Body of pancreas (tissue), 4 donors: ENCODE results near the gene TMEM270. TPM values are rescaled to one million over a fixed set of nuclear protein-coding genes. Genes with fewer than 3 reads are reported as not detected.

ENCODE experiments used
- ATAC-seq: fragments of 150-250 bp; one replicate; pipeline ENCODE4 v1.9.1; 2016
- DNase-seq, 4 donors: peaks; one replicate each; pipeline ENCODE4 v3.0.0-alpha.2; 2019
- H3K27ac ChIP-seq, 4 donors: fragments of 200-600 bp; sonication (generic); 1 replicate in 3 of 4; 2 replicates in 1 of 4; pipeline versions ENCODE4 v1.5.1 to v1.6.1; 2016 to 2019; ENCODE audit warnings: mild to moderate bottlenecking in 1 of 4, mixed read lengths in 1 of 4, moderate library complexity in 1 of 4
- H3K27me3 ChIP-seq, 2 donors: fragments of 200-600 bp; sonication (generic); one replicate each; pipeline ENCODE4 v1.6.0; 2016; ENCODE audit warnings: mild to moderate bottlenecking in 1 of 2
- H3K36me3 ChIP-seq, 2 donors: fragments of 200-600 bp; sonication (generic); replicated peaks in 1 of 2; 2 replicates each; pipeline ENCODE4 v1.5.1; 2016; ENCODE audit warnings: low read depth in 2 of 2; ENCODE audit not compliant: insufficient read depth in 1 of 2
- H3K4me1 ChIP-seq: fragments of 200-600 bp; sonication (generic); one replicate; pipeline ENCODE4 v1.6.0; 2016
- H3K4me3 ChIP-seq, 2 donors: fragments of 200-600 bp; sonication (generic); 1 replicate in 1 of 2; 2 replicates in 1 of 2; pipeline ENCODE4 v1.5.1; 2016 to 2019
- H3K9me3 ChIP-seq, 3 donors: fragments of 200-600 bp; sonication (generic); 1 replicate in 2 of 3; 2 replicates in 1 of 3; pipeline ENCODE4 v1.5.1; 2016
- CTCF ChIP-seq, 7 experiments: fragments of 450-650 bp in 4 of 7; fragments of 200-600 bp in 3 of 7; sonication (generic) in 3 of 7; IDR thresholded peaks; one replicate each; pipeline ENCODE4 v1.5.1; 2016 to 2019; ENCODE audit warnings: antibody characterized with exemption in 7 of 7
- POLR2A ChIP-seq, 3 donors: fragments of 450-650 bp; IDR thresholded peaks; one replicate each; pipeline ENCODE4 v1.6.1; 2016; ENCODE audit warnings: antibody characterized with exemption in 3 of 3, mild to moderate bottlenecking in 2 of 3
- WGBS, 2 donors: methylation state at CpG; one replicate each; pipeline ENCODE4 v1.1.5; 2017; 5-methylcytosine and 5-hydroxymethylcytosine counted together
- intact Hi-C: fragments of 100-400 bp; cut with DNase I; formaldehyde crosslinking; loops from one replicate; pipeline ENCODE4 v1.15.1; 2023
- total RNA-seq, 2 donors: library from RNA; depleted of rRNA; stranded (reverse); fragments of >200 nt; gene quantifications; one replicate each; pipeline ENCODE4 v1.1.0, GENCODE V29; 2016

Gene TMEM270
- total RNA-seq, 2 donors from 2014 or later, result not detected

DNA sequence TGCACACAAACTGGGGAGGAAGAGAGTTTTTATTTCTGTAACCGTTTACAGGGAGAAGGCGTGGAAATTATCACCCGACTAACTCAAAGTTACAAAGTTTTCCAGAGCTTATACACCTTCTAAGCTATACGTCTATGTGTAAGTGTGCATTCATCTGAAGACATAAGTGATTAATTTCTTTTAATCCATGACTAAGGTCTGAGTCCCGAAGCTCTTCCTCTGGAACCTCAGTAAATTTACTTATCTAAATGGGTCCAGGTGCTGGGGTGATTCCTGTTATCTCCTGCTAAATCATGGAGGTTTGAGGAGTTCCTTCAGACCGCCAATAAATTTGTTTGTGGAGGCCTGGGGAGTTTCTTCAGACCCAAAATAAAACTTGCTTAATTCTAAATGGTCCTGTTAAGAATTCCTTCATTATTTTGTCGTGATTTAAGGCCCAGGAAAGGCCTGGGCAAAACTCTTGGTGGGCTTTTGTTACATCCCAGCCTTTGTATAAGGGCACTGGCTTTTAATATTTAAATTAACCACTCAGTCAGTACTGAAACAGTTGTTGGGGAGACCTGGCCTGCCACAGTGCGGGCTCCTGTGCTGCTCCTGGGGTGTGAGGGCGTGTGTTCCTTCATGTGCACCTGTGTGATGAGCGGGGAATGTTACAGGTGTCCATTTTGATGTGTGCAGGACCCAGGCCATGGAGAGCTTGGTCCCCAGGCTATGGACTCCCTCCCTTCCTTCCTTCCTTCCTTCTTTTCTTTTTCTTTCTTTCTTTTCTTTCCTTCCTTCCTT is 12.8 kb upstream of the TMEM270 start:
- no peak for TF ChIP-seq POLR2A (IDR thresholded peaks at IDR 0.05)
- no peak for TF ChIP-seq CTCF (IDR thresholded peaks at IDR 0.05)
- no peak overlapping the region for H3K27ac ChIP-seq
- H3K4me1 ChIP-seq, result peaks cover 9% of the 10 kb centered on the region
- ATAC-seq (no peak), DNase-seq (no peak)
- H3K9me3 ChIP-seq, result no peaks in the 10 kb centered on the region
- H3K4me3 ChIP-seq, result no peak overlapping the region
- intact Hi-C loops, result no loop called here
- 82 to 89% methylated on average over 10 of the region's 10 CpGs for WGBS, 2 donors
- H3K36me3 ChIP-seq, result no peaks in the 10 kb centered on the region
- H3K27me3 ChIP-seq, result no peaks in the 10 kb centered on the region

- no peak for TF ChIP-seq CTCF (IDR thresholded peaks at IDR 0.05)
- no peak for TF ChIP-seq POLR2A (IDR thresholded peaks at IDR 0.05)
- ATAC-seq (no peak), DNase-seq (no peak)
- no peak overlapping the region for H3K4me3 ChIP-seq
- peaks cover 14% of the 10 kb centered on the region for H3K4me1 ChIP-seq
- 82 to 86% methylated on average over 4 of the region's 4 CpGs for WGBS, 2 donors
- intact Hi-C loops, result no loop called here
- peak overlapping the region in 3 of 4 donors; percentile 72 to 82 (median 74) for H3K27ac ChIP-seq
- H3K27me3 ChIP-seq, result no peaks in the 10 kb centered on the region
- H3K36me3 ChIP-seq, result no peaks in the 10 kb centered on the region
- no peaks in the 10 kb centered on the region for H3K9me3 ChIP-seq
Observed at GRCh38 chr7:73850781-73851207, 10.2 kb upstream of the TMEM270 start.

GRCh38 chr7:73851410-73852338 is 9.3 kb upstream of the TMEM270 start:
- 53 to 64% methylated on average over 8 of the region's 8 CpGs for WGBS, 2 donors
- H3K36me3 ChIP-seq, result no peaks in the 10 kb centered on the region
- ATAC-seq, result peak; percentile 78
- H3K4me3 ChIP-seq, result no peak overlapping the region
- no peaks in the 10 kb centered on the region for H3K9me3 ChIP-seq
- peaks cover 17% of the 10 kb centered on the region for H3K4me1 ChIP-seq
- H3K27me3 ChIP-seq, result no peaks in the 10 kb centered on the region
- TF ChIP-seq CTCF (IDR thresholded peaks at IDR 0.05) (no peak), POLR2A (IDR thresholded peaks at IDR 0.05) (peak in 1 of 3 donors; percentile 41)
- peak overlapping the region in 3 of 4 donors; percentile 72 to 82 (median 74) for H3K27ac ChIP-seq
- intact Hi-C loops, result no loop called here
- DNase-seq, result no peak

DNA sequence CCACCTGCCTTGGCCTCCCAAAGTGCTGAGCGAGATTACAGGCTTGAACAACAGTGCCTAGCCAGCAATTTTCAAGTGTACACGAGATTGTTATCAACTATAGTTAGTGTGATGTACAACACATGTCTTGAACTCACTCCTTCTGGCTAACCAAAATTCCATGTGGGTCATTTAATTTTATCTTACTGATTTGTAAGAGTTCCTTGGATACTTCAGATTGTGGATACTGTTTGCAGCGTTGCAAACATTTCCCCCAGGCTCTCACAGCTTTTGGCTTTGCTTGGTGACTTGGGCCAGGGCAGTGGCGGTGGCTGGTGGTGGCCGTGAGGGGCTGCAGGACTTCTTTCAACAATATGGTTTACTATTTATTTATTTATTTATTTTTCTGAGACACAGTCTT is 8.5 kb upstream of the TMEM270 start:
- H3K36me3 ChIP-seq, result no peaks in the 10 kb centered on the region
- intact Hi-C loops, result no loop called here
- TF ChIP-seq POLR2A (IDR thresholded peaks at IDR 0.05) (no peak), CTCF (IDR thresholded peaks at IDR 0.05) (no peak)
- ATAC-seq, result no peak
- peak overlapping the region in 3 of 4 donors; percentile 72 to 82 (median 74) for H3K27ac ChIP-seq
- H3K4me3 ChIP-seq, result no peak overlapping the region
- no peaks in the 10 kb centered on the region for H3K9me3 ChIP-seq
- no peak for DNase-seq
- WGBS, 2 donors, result 66 to 73% methylated on average over 5 of the region's 5 CpGs
- peaks cover 17% of the 10 kb centered on the region for H3K4me1 ChIP-seq
- H3K27me3 ChIP-seq, result no peaks in the 10 kb centered on the region
